Left hindlimb (tissue), 1 donor: Measurements from ENCODE around the gene HSD17B7.
"Not testable (repeated sequence)": the region's sequence is repeated elsewhere in the genome, so short reads cannot be mapped to it uniquely, and the experiment has no call there.

Experiments used
- DNase-seq: peaks from one replicate; pipeline ENCODE4 v3.0.0-alpha.2; 2018

Gene HSD17B7, protein sequence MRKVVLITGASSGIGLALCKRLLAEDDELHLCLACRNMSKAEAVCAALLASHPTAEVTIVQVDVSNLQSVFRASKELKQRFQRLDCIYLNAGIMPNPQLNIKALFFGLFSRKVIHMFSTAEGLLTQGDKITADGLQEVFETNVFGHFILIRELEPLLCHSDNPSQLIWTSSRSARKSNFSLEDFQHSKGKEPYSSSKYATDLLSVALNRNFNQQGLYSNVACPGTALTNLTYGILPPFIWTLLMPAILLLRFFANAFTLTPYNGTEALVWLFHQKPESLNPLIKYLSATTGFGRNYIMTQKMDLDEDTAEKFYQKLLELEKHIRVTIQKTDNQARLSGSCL

DNA sequence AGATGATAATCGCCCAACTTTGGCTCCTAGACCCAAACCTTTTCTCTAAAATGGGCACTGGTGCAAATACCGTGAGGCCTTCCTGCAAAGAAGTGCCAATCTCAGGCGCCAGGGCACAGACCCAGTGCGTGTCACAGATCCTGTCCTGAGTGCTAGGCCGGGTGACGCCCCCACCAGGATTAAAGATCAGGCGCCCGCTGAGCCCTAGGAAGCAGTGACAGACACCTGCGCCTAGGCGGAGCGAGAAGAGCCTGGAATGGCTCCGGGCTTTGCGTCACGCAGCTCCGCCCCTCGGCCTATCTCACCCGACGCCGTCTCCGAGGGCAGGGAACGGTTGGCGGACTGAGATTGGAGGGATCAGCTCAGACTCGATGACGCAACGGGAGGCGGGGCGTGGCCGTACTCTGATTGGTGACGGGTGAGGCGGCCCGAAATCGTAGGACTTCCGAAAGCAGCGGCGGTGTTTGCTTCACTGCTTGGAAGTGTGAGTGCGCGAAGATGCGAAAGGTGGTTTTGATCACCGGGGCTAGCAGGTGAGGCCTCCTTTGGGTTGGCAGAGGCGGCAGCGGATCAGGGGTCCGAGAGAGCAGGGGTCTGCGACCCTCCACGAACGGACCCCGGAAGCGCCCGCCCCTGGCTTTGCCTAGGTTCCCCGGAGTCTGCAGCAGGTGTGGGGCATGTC, at the start of gene HSD17B7:
Gene HSD17B7, plus strand, starts transcription at position 400 of the 682 bp plus-strand sequence. Its CDS starts 99 bp downstream, at position 499.
- DNase-seq, result peak; percentile 82

DNA sequence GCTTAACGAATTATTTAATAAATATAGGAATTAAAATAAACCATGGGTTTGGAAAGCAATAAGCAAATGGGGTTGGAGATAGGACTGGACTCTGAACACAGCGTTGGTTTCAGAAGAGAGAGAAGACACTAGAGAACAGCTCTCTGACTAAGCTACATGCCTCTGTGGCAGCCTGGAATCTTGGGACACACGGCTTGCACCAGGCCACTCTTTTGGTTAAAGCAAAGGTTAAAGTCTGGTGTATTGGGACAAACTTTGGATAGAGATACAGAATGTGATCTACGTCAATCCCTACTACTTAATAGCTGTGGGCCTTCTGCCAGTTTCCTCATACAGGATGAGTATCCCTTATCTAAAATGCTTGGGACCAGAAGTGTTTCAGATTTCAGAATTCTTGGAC, 49.7 kb upstream of the HSD17B7 start:
- DNase-seq, result no peak

DNA sequence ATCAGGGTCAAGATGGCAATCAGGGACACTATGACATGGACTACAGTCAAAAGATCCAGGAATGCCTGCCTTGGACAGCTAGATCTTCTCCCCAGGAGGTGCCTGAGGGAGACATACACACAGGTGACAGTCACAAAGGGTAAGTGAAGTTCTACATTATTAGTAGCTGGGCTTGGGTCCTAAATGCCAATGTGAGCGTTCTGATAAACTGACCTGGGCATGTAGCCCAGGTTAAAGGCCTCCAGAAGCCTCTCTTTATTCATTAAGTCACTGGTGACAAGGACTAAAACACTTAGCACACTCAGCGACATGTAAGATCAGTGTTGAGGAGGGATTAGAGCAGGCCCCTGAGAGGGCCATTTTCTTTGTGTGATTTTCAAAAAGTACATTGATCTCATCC, 48.9 kb upstream of the HSD17B7 start:
- no peak for DNase-seq

DNA sequence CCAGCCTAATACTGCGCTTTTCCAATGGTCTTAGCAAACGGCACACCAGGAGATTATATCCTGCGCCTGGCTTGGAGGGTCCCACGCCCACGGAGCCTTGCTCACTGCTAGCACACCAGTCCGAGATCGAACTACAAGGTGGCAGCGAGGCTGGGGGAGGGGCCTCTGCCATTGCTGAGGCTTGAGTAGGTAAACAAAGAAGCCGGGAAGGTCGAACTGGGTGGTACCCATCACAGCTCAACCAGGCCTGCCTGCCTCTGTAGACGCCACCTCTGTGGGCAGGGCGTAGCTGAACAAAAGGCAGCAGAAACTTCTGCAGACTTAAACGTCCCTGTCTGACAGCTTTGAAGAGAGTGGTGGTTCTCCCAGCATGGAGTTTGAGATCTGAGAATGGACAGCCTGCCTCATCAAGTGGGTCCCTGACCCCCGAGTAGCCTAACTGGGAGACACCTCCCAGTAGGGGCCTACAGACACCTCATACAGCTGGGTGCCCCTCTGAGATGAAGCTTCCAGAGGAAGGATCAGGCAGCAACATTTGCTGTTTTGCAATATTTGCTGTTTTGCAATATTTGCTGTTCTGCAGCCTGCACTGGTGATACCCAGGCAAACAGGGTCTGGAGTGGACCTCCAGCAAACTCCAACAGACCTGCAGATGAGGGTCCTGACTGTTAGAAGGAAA, 44.1 kb upstream of the HSD17B7 start:
- DNase-seq, result not testable (repeated sequence)

DNA sequence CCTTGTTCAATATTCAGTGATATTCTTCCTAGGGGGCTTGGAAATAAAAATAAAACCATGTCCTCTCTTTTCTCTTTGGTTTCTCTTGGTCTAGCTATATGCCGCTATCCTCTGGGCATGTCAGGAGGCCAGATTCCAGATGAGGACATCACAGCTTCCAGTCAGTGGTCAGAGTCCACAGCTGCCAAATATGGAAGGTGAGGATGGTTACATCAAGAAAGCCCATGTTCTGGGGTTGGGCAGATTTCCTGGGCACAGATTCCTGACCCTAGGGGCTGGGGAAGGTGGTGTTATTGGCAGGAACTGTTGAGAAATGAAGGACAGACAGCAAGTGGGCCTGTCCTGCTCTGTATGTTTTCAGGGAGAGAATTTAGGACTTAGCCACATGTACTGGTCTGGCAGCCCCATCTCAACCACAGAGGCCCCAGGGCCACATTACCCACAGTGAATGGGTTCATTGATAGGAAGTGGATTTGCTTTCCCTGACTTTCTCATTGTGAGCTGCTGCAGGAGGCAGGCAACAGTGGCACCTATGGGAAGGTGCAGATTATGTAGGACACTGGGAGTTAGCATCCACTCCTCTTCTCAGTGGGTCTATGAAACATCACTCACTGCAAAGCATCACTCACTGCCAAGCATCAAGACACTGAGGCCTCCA, 37.4 kb upstream of the HSD17B7 start:
- DNase-seq, result no peak

DNA sequence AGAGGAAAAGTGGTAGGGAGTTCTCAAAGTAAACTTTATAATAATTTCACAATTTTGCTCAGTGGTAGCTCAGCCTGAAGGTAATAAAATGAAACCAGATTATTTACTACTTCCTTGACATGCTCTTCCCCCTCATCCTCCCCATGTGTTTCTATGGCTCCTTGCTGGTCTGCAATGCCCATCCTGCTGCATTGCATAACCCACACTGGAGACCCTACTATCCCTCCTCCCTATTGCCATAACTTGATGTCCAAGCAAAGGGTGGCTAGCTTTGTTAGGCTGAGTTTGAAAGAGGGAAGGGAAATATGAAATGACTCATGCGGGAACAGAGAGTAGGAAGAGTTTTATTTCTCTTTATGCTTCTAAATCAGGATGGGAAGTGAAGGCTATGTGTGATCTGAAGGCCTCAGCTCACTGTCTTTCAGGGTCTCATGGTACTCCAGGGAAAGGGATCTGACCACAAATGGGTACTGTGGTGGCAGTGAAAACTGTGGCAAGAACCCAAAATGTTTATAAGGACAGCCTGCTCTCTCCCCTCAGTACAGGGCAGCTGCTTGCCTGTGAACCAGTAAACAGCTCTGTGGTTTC, 36.4 kb upstream of the HSD17B7 start:
- DNase-seq, result no peak

DNA sequence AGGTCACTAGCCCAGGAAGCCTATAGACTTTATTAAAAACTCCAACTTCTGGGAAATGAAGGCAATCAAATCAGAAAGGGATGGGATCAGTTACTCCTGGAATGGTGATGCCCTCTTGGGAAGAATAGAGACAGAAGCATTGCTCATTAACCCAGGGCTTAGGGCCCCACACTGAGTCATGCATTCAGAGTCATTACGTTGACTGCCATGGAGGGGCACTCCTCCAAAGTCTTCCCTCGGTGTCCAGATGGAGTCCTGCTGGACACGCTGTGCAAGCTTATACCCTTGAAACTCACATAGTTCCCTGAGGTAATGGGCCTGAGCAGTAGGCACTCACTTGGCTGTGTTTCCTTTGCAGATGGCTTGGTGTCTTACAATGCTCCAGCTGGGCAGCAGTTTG, 35.2 kb upstream of the HSD17B7 start:
- no peak for DNase-seq

DNA sequence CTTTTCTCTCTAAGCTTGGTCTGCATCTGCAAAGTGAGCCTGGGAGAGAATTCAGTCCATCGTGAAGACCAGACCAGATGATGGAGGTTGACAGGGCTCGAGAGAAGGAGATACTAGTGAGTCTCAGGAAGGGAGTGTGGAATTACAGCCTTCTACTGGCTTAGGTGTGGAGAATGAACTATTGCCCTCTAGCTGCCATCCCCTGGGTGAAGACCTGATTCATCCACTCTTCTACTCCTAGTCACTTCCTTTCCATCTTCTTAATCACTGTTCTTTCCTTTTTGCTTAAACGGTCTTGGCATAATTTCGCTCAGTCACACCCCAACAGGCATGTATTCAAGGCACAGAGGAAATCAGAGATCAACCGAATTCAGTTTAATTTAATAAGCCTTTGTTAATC, 34.0 kb upstream of the HSD17B7 start:
- DNase-seq, result no peak

DNA sequence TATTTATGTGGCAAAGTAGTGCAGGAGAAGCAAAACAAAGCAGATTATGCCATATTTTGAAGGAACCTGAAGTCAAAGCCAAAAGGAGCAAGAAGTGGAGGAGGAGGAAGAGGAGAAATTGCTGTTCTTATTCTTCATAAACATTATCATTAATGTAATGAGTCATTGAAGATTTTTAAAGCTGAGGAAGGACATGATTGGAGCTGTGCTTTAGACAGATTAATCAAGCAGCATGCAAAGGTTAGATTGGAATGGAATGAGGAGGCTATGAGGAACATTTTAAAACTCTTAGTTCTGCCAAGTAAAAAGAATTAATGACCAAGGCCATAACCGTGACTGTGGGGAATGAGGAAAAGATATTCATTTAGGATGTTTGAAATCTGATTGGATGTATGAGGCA, 33.0 kb upstream of the HSD17B7 start:
- DNase-seq, result no peak

DNA sequence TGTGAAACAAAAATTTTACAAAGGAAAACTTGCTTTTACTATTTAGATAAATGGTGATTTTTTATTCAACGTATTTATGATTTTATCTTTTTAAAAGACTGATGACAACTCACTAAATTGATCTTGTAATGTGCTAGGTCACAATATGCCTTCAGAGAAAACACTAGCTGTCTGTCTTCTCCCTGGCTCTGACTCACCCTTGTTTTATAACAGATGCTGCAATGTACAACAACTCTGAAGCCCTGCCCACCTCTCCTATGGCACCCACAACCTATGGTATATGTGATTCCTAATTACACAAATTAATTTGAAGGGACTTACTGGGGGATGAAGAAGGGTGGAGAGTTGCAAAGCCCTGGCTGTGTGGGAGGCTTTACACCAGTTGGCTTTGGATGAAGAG, 24.7 kb upstream of the HSD17B7 start:
- no peak for DNase-seq

DNA sequence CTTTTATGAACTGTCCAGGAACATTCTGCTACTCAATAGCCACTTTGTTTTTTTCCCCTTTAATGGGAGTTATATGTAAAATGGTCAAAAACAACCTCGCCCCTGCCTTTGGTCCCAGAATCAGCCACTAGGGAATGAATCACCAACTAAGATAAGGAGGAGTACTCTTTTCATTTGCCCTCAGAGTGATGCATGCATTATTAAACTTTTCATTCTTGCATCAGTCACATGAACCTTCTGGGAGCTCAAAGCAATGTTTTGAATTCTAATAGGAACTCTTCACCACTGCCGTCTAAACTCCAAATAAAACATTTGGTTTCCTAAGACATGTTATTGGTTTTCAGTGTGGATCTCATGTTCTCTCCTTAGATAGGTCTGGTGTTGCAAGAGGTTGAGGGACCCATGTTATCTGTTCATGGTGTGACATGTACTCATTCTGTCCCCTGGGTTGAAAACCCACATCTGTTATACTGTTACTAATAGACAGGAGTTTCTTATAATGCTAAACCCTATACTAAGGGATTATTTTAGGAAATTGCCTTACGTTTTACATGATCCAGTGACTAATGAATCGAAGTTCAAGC, 17.8 kb upstream of the HSD17B7 start:
- no peak for DNase-seq

DNA sequence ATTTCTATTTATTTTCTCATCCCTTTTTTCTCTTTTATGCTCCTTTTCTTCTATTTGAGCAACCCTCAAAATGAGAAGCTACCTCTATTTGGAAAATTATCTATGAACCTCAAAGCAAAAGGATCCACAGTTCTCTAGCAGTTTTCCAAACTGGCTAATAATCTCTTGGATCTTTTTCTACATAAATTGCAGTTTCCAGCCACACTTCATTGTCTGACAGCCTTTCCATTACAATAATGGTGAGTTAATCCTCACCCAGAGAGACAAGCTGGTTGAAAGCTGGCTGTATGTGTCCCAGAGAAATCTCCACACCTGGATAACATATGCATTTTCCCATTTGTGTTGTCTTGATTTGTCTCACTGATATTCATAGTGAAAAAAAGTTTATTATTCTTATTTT, 16.5 kb upstream of the HSD17B7 start:
- DNase-seq, result no peak

DNA sequence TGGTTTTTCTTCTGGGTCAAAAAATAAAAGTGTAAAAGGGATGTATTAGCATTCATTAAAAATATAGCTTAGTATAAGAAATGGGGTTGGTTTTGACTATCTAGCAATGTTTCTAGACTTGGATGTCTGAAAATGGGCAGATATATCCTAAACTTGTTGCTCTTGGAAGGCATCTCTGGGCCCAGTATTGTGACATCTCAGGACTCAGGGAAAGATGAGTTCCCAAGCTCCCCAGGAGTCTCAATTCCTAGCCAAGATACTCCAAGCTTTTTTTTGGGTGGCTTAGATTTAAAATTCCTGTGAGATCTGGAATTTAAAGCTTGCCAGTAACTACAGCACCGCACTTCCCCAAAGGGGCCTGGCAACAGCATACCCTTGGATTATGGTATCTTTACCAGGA, 11.5 kb upstream of the HSD17B7 start:
- DNase-seq, result no peak

DNA sequence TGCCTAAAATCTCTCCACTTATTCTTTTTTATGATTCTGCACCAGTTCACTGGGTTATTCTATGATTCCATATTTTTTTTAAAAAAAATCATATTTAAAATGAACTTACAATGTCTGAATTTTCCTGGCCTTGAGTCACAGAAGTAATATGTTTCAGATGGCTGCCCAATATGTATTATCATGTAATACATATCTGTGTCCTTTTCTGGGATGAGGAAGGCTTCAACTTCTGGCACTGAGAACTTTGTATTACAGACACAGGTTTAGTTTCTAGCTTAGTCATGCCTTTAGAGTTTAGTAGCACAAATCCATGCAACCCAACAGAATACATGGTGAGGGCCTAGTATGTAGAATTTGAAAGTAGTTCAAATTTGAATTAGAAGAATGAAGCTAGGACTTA, 7.8 kb upstream of the HSD17B7 start:
- no peak for DNase-seq

DNA sequence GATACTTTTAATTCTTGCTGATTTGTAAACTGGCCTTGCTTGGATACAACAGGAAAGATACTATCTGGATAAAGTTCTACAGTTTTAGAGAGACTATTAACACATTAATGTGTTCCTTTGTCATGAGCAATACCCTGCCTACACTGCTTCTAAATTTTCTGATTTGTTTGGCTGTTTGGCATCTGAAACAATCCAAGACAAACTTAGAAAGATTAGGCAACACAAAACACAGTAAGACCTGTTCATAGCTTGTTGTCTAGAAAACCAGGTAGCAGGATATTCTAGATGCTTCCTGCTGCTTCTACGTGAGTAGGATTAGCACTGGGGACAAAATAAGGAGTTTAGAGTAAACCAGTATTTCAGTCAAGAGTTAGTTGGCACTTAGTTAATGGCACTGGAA, 5.6 kb upstream of the HSD17B7 start:
- DNase-seq, result not testable (repeated sequence)

DNA sequence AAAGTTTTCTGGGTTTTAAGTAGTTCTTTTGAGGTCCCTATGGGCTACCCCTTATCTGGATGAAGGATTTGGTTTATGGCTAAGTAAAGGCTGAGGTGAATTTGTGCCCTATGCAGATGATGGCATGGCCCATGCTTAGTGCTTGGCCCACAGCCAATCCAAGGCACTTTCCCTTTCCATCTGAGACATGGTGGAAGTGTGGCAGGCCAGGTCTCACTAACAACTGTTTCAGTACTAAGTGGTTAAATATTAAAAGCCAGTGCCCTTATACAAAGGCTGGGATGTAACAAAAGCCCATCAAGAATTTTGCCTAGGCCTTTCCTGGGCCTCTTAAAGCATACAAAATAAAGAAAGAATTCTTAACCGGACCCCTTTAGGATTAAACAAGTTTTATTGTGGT, 1.7 kb upstream of the HSD17B7 start:
- not testable (repeated sequence) for DNase-seq

DNA sequence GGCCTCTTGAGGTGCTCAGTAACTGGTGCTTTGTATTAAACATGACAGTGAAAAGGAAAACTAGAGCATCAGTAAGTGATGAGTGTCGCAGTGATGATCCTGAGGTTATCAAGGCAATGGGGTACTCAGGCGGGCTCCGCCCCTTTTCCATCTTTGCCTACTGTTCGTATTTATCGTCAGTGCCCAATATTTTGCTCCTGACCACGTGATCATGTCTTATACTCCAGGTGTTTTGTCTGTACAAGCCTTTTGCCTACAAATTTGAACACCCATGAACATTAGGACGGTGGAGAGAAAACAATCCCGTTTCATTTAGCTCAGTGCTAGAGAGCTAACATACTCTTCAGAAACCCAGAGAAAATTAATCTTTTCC, 469 bp downstream of the HSD17B7 start:
- DNase-seq, result not testable (repeated sequence)

DNA sequence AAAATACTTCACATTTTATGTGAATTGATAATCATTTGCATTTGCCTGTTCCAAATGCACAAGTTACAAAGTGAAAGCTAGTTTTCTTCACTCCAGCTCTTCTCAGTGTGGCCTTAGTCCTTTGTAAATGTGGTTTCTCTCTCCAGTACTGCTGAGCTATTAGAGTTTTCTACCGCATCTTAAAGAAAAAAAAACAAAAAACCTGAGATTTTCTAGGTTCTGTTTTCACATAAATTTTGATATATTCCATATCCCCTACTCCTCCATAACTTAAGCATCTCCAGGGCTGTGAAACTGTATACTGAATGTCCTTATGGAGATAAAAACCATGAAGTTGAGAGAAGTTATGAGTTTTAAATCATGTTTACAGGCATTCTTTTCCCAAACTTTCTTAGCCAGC, 3.8 kb downstream of the HSD17B7 start:
- DNase-seq, result not testable (repeated sequence)

DNA sequence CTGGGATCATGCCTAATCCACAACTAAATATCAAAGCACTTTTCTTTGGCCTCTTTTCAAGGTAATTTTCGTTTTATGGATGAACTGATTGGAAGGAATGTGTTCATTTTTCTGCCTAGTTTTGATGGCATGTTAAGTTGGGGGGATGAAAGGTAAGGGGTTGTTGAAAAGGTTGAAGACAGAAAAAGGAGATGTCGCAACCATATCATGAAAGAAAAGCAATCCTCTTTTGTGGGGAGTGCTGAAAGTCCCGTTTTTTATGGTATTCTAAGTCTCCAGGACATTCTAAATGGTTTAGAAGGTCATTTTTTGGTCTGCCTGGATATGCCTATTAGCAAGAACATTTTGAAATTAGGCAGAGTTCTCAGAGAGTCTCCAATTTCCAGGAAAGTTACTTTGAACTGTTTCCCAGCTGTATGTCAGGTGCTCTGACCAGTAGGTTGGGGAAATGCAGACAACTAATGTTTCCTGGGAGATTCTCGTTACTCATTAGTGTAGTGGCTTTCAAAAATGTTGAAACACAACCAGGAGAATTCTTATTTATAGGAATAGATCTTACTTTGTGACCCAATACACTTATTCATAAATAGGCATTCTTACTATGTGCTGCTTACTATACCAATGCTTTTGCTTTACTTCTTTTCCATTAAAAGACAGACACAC, 6.2 kb downstream of the HSD17B7 start:
- not testable (repeated sequence) for DNase-seq

DNA sequence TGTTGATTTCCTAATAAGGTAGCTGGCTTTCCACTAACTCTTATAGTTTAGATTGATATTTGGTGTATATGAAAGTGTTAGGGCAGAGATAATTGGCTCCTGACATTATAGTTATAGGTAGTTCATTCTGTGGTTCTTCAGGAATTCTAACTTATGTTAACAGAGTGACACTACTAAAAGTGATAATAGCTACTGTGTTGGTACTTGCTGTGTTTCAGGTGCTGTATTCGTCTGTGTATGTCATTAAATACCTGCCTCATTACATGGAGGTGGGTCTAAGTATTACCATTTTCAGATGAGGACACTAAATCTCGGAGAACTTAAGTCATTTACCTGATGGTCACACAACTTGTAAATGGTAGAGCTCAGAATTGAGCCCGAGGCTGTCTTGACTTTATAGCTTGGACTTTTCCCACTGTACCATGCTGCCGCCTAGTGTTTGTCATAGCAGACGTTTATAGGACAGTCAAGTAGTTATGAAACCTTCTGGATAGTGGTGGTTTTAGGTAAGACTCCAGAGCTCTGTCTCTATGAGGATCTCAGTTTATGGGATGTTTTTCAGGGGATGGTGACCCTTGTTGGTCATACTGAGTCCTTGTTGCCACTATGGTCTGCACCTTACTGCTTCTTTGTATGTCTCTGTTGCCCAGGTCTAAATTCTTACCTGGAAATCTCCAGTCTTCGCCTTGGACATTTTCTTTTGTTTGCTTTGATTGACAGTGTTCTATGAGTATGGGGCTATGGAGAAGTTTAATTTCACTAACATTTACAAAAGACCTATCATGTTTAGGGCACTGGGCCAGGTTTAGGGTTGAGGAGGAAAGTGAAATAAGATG, 9.7 kb downstream of the HSD17B7 start:
- DNase-seq, result peak; percentile 63

DNA sequence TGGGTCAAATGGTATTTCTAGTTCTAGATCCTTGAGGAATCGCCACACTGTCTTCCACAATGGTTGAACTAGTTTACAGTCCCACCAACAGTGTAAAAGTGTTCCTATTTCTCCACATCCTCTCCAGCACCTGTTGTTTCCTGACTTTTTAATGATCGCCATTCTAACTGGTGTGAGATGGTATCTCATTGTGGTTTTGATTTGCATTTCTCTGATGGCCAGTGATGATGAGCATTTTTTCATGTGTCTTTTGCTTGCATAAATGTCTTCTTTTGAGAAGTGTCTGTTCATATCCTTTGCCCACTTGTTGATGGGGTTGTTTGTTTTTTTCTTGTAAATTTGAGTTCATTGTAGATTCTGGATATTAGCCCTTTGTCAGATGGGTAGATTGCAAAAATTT, 17.0 kb downstream of the HSD17B7 start:
- DNase-seq, result not testable (repeated sequence)
